NB4 (cell line): ENCODE measurements around the gene PROZ.

Source experiments
- DNase-seq: peaks from one replicate; pipeline ENCODE4 v3.0.0; 2010; ENCODE audit warnings: low read depth
- H3K4me3 ChIP-seq: one replicate; pipeline ENCODE4 v1.5.1; 2011; ENCODE audit warnings: mild to moderate bottlenecking, low read depth, low read length, moderate library complexity
- MYC ChIP-seq: IDR thresholded peaks from 2 replicates; pipeline ENCODE4 v1.6.1; 2011; ENCODE audit warnings: low read depth, low read length
- POLR2A ChIP-seq: IDR thresholded peaks from 2 replicates; pipeline ENCODE4 v1.6.1; 2011; ENCODE audit warnings: mild to moderate bottlenecking; ENCODE audit not compliant: insufficient read length; ENCODE audit errors: extremely low read depth
- TF ChIP-seq, protein P1 (sequence below): IDR thresholded peaks from one replicate; pipeline ENCODE4 v1.5.1; 2012; ENCODE audit warnings: low read depth, low read length
- TF ChIP-seq, protein P2 (sequence below): IDR thresholded peaks from 2 replicates; pipeline ENCODE4 v1.6.1; 2011; ENCODE audit warnings: low read depth, low read length

Gene PROZ

DNA sequence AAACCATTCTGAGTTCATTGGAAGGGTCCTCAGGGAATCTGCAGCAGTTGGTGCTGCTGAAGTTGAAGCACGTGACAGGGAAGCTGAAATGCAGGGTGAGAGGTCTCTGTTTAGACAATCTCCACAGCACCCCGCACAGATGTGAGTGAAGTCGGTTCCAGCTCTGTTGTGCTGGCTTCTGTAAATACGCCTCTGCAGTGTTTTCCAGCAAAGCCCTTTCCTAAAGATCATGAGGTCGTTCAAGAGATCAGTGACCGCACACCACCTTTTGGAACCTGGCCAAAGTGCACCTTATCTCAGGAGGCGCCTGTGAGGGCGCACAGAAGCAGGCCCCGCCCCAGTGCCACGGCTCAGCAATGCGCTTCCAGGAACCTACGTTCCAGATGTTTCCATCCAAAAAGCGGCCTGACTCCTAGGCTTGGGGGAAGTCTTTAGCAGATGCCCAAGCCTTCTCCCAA is 61.7 kb downstream of the PROZ start:
- no peak for DNase-seq
- no peak overlapping the region for H3K4me3 ChIP-seq
- TF ChIP-seq MYC: no peak

DNA sequence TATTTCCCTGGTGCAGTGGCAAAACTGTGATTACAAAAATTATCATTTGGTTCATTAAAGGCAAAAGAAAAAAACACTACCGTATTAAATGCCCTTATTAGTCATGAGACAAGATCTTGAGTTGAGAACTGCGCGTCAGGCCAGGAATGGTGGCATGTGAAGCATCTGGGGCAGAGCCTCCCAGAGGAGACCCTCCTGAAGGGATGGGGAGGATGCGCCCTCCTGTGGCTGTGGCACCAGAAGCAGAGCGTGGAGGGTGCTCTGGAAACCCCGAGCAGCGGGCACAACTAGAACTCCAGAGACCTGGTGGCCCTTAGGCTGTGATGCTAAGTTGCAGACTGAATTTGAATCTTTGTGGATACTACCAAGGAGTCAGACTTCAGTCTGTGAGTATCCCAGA is 62.4 kb downstream of the PROZ start:
- TF ChIP-seq POLR2A (no peak), MYC (no peak)
- TF ChIP-seq, protein P1, sequence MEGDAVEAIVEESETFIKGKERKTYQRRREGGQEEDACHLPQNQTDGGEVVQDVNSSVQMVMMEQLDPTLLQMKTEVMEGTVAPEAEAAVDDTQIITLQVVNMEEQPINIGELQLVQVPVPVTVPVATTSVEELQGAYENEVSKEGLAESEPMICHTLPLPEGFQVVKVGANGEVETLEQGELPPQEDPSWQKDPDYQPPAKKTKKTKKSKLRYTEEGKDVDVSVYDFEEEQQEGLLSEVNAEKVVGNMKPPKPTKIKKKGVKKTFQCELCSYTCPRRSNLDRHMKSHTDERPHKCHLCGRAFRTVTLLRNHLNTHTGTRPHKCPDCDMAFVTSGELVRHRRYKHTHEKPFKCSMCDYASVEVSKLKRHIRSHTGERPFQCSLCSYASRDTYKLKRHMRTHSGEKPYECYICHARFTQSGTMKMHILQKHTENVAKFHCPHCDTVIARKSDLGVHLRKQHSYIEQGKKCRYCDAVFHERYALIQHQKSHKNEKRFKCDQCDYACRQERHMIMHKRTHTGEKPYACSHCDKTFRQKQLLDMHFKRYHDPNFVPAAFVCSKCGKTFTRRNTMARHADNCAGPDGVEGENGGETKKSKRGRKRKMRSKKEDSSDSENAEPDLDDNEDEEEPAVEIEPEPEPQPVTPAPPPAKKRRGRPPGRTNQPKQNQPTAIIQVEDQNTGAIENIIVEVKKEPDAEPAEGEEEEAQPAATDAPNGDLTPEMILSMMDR: no peak
- TF ChIP-seq, protein P2, sequence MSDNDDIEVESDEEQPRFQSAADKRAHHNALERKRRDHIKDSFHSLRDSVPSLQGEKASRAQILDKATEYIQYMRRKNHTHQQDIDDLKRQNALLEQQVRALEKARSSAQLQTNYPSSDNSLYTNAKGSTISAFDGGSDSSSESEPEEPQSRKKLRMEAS: no peak
- H3K4me3 ChIP-seq: no peak overlapping the region
- DNase-seq: no peak
